K562 (cell line): ENCODE measurements around the gene TRANK1. TPM values are rescaled to one million over a fixed set of nuclear protein-coding genes. Genes with fewer than 3 reads are reported as not detected.

Experiments used
- ARID4B ChIP-seq: sonication (generic); formaldehyde crosslinking; IDR thresholded peaks from 2 replicates; pipeline ENCODE4 v1.8.0; 2022; ENCODE audit warnings: mild to moderate bottlenecking, missing genetic modification reagents
- BHLHE40 ChIP-seq: IDR thresholded peaks from 2 replicates; pipeline ENCODE4 v1.6.1; 2011; ENCODE audit warnings: low read length, improper control_type of control experiment
- CBX3 ChIP-seq, 2 experiments: IDR thresholded peaks; 1 replicate in 1 of 2; 2 replicates in 1 of 2; pipeline ENCODE4 v1.6.1; 2012; ENCODE audit warnings: inconsistent platforms in 2 of 2, low read length in 2 of 2, borderline replicate concordance in 1 of 2, control low read depth in 1 of 2
- CREBBP ChIP-seq: IDR thresholded peaks from one replicate; pipeline ENCODE4 v1.6.1; 2012; ENCODE audit warnings: low read depth, mild to moderate bottlenecking, control low read depth, inconsistent platforms, low read length
- ILF3 ChIP-seq: fragments of 450-650 bp; IDR thresholded peaks from 2 replicates; pipeline ENCODE4 v1.6.1; 2018; ENCODE audit warnings: antibody characterized with exemption, mild to moderate bottlenecking, moderate library complexity, borderline replicate concordance
- NCOR1 ChIP-seq: fragments of 450-650 bp; IDR thresholded peaks from 2 replicates; pipeline ENCODE4 v1.6.1; 2016; ENCODE audit warnings: mild to moderate bottlenecking, moderate library complexity
- NFIX ChIP-seq: fragments of 250-450 bp; sonication (Bioruptor Pico); IDR thresholded peaks from 2 replicates; pipeline ENCODE4 v1.4.0; 2020; ENCODE audit warnings: low read depth, mild to moderate bottlenecking, moderate library complexity
- POLR2A ChIP-seq: fragments of 450-650 bp; conservative IDR thresholded peaks from 2 replicates; pipeline ENCODE4 v1.6.1; 2016
- POLR2H ChIP-seq: IDR thresholded peaks from 2 replicates; pipeline ENCODE4 v1.6.1; 2016; ENCODE audit warnings: missing genetic modification characterization, low read depth, mild to moderate bottlenecking, control low read depth, missing compliant biosample characterization, moderate library complexity
- PREB ChIP-seq: sonication (generic); formaldehyde crosslinking; IDR thresholded peaks from 2 replicates; pipeline ENCODE4 v1.8.1; 2023; ENCODE audit warnings: mild to moderate bottlenecking, missing genetic modification reagents
- SMARCE1 ChIP-seq: fragments of 450-650 bp; IDR thresholded peaks from 2 replicates; pipeline ENCODE4 v1.7.1; 2016; ENCODE audit warnings: mild to moderate bottlenecking
- TCF7L2 ChIP-seq: fragments of 150-350 bp; IDR thresholded peaks from 2 replicates; pipeline ENCODE4 v1.6.1; 2016; ENCODE audit warnings: low read depth, mild to moderate bottlenecking, low read length, moderate library complexity
- ZBTB17 ChIP-seq: fragments of 450-650 bp; formaldehyde crosslinking; IDR thresholded peaks from 2 replicates; pipeline ENCODE4 v1.4.0; 2020; ENCODE audit warnings: mild to moderate bottlenecking
- ZBTB34 ChIP-seq: fragments of 250-450 bp; sonication (Bioruptor Pico); IDR thresholded peaks from 2 replicates; pipeline ENCODE4 v1.8.0; 2021; ENCODE audit warnings: mild to moderate bottlenecking, moderate library complexity
- ZFP1 ChIP-seq: fragments of 450-650 bp; formaldehyde crosslinking; IDR thresholded peaks from 2 replicates; pipeline ENCODE4 v1.4.0; 2020; ENCODE audit warnings: mild to moderate bottlenecking, mixed read lengths
- ZNF707 ChIP-seq: fragments of 250-450 bp; sonication (Bioruptor Pico); conservative IDR thresholded peaks from 2 replicates; pipeline ENCODE4 v1.8.0; 2022; ENCODE audit warnings: inconsistent platforms, mild to moderate bottlenecking, moderate library complexity
- ZSCAN29 ChIP-seq: fragments of 450-650 bp; IDR thresholded peaks from 2 replicates; pipeline ENCODE4 v1.6.1; 2017
- polyA plus RNA-seq, 8 experiments: library from polyadenylated mRNA; depleted of rRNA in 4 of 8; stranded (reverse) in 5 of 8; unstranded in 3 of 8; fragments of >200 nt; fragmentation: Nextera tagmentation in 2 of 8; fragmentation: Illumina TruSeq in 1 of 8; extraction: Ambion mirVana in 2 of 8; extraction: Trizol in 1 of 8; gene quantifications; 2 replicates each; pipeline versions ENCODE4 v1.2.1 to v1.2.3, GENCODE V29; 2011 to 2014; ENCODE audit warnings: inconsistent platforms in 1 of 8, missing spikeins in 1 of 8
- total RNA-seq, 7 experiments: library from RNA; depleted of rRNA in 6 of 7; stranded (reverse); fragments of >200 nt in 6 of 7; fragmentation: Illumina TruSeq in 2 of 7; extraction: Trizol in 2 of 7; gene quantifications; 2 replicates each; pipeline versions ENCODE4 v1.2.1 to v1.2.3, GENCODE V29; 2011 to 2021; ENCODE audit warnings: low replicate concordance in 1 of 7
- TF ChIP-seq, protein P1 (sequence below): fragments of 450-650 bp; IDR thresholded peaks from 2 replicates; pipeline ENCODE4 v1.6.1; 2017; ENCODE audit warnings: antibody characterized with exemption

Gene TRANK1
- total and polyA plus RNA-seq, 9 of the 15 experiments (the other 6 are each of a cell fraction or from before 2014, with no cell fraction given) = 0.41 to 5.3 (median 2.1) TPM

DNA sequence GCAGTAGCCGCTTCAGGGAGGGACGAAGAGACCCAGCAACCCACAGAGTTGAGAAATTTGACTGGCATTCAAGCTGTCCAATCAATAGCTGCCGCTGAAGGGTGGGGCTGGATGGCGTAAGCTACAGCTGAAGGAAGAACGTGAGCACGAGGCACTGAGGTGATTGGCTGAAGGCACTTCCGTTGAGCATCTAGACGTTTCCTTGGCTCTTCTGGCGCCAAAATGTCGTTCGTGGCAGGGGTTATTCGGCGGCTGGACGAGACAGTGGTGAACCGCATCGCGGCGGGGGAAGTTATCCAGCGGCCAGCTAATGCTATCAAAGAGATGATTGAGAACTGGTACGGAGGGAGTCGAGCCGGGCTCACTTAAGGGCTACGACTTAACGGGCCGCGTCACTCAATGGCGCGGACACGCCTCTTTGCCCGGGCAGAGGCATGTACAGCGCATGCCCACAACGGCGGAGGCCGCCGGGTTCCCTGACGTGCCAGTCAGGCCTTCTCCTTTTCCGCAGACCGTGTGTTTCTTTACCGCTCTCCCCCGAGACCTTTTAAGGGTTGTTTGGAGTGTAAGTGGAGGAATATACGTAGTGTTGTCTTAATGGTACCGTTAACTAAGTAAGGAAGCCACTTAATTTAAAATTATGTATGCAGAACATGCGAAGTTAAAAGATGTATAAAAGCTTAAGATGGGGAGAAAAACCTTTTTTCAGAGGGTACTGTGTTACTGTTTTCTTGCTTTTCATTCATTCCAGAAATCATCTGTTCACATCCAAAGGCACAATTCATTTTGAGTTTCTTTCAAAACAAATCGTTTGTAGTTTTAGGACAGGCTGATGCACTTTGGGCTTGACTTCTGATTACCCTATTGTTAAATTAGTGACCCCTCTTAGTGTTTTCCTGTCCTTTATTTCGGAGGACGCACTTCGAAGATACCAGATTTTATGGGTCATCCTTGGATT lies 48.8 kb upstream of the TRANK1 start, which contains the start of gene MLH1 (continued):
- peak; percentile 89 for TF ChIP-seq POLR2H (tag)
- TF ChIP-seq NCOR1 = peak; percentile 24; the same call in 1 of the 2 replicates
- TF ChIP-seq ZBTB34 (CRISPR knock-in tag) = no peak
- no peak for TF ChIP-seq ILF3
- no peak for TF ChIP-seq NFIX (CRISPR knock-in tag)
- peak; percentile 100 for TF ChIP-seq BHLHE40
- TF ChIP-seq ZNF707 (CRISPR knock-in tag) = peak; percentile 23; the same call in 1 of the 2 replicates
- no peak for TF ChIP-seq PREB (CRISPR knock-in tag)
- no peak for TF ChIP-seq CREBBP
- no peak for TF ChIP-seq SMARCE1
- TF ChIP-seq ARID4B (CRISPR knock-in tag) = peak; percentile 92
- TF ChIP-seq CBX3 (IDR thresholded peaks at IDR 0.05; ENCODE audit: borderline replicate concordance in 1 of 2, low read length in 2 of 2) = peak in 1 of 2 experiments; percentile 90; a peak in 1 of 3 replicates
- no peak for TF ChIP-seq TCF7L2
- TF ChIP-seq ZBTB17 = peak; percentile 38; the same call in 1 of the 2 replicates
- TF ChIP-seq POLR2A = peak; percentile 91
- no peak for TF ChIP-seq ZFP1 (CRISPR knock-in tag)
- TF ChIP-seq, protein P1, sequence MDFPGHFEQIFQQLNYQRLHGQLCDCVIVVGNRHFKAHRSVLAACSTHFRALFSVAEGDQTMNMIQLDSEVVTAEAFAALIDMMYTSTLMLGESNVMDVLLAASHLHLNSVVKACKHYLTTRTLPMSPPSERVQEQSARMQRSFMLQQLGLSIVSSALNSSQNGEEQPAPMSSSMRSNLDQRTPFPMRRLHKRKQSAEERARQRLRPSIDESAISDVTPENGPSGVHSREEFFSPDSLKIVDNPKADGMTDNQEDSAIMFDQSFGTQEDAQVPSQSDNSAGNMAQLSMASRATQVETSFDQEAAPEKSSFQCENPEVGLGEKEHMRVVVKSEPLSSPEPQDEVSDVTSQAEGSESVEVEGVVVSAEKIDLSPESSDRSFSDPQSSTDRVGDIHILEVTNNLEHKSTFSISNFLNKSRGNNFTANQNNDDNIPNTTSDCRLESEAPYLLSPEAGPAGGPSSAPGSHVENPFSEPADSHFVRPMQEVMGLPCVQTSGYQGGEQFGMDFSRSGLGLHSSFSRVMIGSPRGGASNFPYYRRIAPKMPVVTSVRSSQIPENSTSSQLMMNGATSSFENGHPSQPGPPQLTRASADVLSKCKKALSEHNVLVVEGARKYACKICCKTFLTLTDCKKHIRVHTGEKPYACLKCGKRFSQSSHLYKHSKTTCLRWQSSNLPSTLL = no peak
- TF ChIP-seq ZSCAN29 = no peak
